NAMALWA (cell line): Measurements from ENCODE around the gene CACNG4.
"Not testable (repeated sequence)": the region's sequence is repeated elsewhere in the genome, so short reads cannot be mapped to it uniquely, and the experiment has no call there.

ENCODE experiments used
- DNase-seq: peaks from one replicate; pipeline ENCODE4 v3.0.0-alpha.2; 2015; ENCODE audit warnings: low spot score

The CACNG4 gene

GRCh38 chr17:66964930-66965800 lies 658 bp downstream of the CACNG4 start:
- DNase-seq, result no peak

GRCh38 chr17:66965801-66966262 lies 1.3 kb downstream of the CACNG4 start:
- DNase-seq, result no peak

GRCh38 chr17:66966298-66966697 lies 1.8 kb downstream of the CACNG4 start:
- DNase-seq, result no peak

GRCh38 chr17:66966704-66967418 lies 2.4 kb downstream of the CACNG4 start:
- DNase-seq, result no peak

GRCh38 chr17:66967837-66968543 lies 3.5 kb downstream of the CACNG4 start:
- DNase-seq, result peak; percentile 11

GRCh38 chr17:66968916-66969315 lies 4.4 kb downstream of the CACNG4 start:
- DNase-seq, result no peak

DNA sequence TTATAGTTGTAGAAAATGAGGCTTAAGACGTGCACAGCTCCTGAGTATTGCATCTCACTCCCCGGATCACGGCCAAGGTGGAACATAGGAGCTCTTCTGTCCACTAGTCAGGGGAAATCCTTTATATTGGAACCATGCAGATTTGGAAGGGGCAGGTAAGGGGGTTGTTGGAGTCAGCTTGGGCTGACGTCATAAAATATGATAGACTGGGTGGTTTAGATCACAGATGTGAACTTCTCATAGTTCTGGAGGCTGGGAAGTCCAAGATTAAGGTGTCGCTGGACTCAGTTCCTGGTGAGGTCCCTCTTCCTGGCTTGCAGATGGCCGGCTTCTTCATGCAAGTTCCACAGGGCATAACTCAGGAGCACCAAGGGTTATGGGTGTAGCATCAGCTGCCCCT lies 5.6 kb downstream of the CACNG4 start:
- DNase-seq, result no peak

DNA sequence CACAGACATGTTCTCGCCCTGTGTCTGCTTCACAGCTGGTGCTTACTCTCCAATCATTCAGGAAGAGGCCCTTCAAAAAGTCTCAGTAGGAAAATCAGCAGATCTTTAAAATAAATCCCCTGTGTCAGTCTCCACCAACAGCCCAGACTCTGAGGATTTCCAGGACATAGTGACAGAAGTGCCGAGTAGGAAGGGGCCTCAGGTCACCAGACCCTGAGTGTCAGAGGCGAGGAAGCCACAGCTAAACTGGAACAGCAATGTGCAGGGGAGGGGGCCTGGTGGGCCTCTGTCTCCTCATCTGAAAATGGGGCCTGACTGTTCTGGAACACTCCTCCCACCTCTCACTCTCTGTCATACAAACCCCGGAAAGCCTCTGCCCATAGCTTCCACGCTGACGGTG lies 6.3 kb downstream of the CACNG4 start:
- no peak for DNase-seq

DNA sequence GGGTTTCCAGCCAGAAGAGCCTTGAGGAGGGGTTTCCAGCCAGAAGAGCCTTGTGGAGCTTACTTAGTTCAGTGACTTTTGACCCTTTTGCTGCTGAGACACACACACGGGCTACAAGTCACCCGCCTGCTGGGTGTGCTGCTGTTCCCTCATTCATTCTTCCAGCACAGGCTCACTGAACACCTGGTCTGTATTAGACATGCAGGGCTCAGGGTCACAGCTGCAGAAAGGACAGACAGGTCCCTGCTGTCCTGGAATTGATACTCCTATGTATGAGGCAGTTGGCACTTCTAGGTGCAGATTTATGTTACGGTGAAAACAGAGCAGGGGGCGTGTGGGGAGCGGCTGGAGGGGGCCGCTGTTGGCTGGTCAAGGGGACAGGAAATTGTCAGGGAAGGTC lies 6.8 kb downstream of the CACNG4 start:
- no peak for DNase-seq

DNA sequence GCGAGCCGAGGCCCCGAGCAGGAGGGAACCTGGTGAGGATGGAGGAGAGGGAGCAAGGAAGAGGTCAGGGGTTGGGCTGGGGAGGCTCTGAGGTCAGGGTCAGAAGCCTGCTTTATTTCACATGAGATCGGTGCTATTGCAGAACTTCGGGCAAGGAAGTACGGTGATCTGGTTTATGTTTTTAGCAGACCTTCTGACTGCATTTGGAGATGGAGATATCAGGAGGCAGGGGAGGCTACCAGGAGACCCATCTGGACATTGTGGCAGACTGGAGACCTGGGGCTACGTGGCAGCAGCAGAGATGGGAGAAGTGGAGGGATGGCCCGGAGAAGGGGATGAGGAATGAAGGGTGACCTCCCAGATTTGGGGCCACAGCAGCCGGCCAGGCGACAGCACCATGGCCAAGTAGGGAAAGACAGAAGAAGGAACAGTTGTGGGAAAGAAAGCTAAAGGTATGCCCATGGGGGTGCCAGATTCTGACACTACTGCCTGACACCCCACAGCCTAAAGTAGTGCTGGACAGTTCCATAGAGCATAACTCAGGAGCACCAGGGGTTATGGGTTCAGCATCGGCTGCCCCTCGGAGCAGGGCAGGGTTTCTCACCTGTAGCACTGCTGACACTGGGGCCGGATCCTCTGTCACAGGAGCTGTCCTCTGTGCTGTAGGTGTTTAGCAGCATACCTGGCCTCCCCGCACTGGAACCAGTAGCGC lies 7.4 kb downstream of the CACNG4 start:
- DNase-seq, result no peak

- DNase-seq, result not testable (repeated sequence)
These were observed 7.9 kb downstream of the CACNG4 start for GRCh38 chr17:66972442-66972830.

DNA sequence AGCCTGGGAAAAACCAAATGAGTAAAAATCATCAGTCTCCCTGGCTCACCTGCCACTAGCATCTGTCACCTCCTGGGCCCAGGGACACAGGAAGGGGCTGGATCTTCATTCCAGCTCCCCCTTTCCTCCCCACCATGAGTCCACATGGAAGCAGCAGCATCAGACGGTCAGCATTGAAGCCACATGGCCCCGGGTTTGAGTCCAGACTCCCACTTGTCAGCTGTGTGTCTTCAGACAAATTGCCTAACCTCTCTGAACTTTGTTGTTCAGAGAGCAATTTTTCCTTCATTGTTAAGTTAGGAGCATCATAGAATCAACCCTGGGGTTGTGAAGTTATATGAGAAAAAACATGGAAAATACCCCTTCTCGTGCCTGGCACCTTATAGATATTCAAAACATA lies 10.7 kb downstream of the CACNG4 start:
- DNase-seq, result no peak

DNA sequence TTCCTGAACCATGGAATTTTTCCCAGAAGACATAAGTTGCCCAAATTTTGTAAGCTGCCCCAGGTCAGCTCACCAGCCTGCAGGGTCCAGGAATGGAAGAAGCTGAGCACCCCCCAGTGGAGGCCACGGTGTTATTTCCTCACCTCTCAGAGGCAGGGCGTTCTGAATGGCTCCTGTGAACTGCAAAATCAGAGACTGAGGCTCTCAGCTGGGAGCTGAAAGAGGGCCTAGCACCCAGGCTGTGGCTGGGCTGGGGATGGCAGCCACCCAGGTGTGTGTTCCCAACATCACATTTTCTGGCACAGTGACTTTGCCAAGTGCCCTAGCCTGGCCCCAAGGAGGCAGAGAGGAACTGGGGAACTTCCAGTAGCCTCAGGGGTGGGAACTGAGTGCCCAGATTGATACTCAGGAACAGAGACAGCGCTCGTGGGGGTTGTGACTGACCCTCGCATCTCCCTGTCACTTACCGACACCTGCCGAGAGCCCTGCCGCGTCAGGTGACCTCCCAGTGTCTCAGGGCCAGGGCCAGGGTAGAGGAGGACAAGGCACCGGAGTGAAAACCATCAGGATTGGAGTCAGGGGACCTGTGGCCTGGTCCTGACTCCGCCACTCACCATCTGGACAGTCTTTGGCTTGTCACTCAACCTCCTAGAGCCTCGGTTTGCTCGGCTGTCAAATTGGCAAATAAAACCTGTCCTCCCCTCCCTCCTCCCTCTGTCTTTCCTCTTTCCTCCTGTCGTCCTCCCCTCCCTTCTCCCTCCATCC lies 11.3 kb downstream of the CACNG4 start:
- peak; percentile 44 for DNase-seq

- no peak for DNase-seq
These were observed 11.8 kb downstream of the CACNG4 start for GRCh38 chr17:66976379-66976663.

- DNase-seq, result no peak
These were observed 12.3 kb downstream of the CACNG4 start for GRCh38 chr17:66976781-66977201.

DNA sequence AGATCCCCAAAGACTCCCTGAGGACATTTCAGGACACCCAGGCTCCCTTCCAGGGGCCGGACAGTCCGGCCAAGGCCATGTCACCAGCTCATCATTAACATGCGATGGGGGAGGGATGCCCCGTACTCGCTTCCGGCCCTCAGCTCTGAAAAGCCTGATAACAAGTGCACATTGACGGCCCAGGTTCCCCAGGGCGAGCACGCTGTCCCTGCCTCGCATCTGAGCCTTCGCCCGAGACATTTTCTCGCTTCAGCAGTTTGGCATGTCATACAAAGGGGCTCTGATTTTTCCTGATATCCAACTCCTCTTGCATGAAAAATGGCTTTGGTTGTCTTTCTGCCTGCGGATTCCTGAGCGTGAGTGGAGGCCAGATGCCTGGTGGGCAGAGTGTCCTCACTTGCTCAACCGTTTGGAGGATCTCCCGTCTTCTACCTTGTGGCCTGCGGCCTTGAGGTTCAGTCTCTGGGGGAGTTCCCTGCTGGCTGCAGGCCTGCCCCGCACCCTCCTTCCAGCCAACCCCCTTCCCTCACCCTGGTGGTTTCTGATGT lies 14.1 kb downstream of the CACNG4 start:
- no peak for DNase-seq

DNA sequence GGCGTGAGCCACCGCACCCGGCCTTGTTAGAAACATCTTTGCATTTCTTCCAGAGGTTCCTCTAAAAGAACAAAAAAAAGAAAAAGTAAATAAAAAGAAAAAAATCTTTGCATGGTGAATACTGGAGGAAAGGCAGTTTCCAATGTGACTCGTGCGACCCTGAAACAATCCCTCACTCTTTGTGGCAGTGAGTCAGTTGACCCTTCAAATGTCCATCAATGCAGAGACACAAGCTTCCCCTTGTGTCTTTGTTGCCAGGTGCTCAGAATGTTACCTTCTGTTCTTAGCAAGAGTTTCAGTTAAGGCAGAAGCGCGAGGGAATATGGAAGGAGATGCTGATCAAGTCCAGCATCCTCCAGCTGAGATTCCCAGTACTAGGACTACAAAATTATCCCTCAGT lies 16.4 kb downstream of the CACNG4 start:
- DNase-seq, result no peak

DNA sequence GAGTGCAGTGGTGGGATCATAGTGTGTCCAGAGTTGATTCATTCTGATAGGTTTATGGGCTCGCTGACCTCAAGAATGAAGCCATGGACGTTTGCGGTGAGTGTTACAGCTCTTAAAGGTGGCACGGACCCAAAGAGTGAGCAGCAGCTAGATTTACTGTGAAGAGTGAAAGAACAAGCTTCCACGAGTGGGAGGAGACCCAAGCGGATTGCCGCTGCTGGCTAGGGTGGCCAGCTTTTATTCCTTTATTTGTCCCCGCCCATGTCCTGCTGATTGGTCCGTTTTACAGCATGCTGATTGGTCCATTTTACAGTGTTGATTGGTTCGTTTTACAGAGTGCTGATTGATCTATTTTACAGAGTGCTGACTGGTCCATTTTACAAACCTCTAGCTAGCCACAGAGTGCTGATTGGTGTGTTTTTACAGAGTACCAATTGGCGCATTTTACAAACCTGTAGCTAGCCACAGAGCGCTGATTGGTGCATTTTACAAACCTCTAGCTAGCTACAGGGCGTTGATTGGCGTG lies 17.5 kb downstream of the CACNG4 start:
- no peak for DNase-seq

GRCh38 chr17:66983414-66984021 lies 19.0 kb downstream of the CACNG4 start:
- no peak for DNase-seq

- DNase-seq, result no peak
These were observed 20.2 kb downstream of the CACNG4 start for GRCh38 chr17:66984730-66985129.
